ENCODE data around the gene E2F2.
A peak's percentile ranks its signal among the peaks of the same experiment; 100 is the strongest.

Gene E2F2

DNA sequence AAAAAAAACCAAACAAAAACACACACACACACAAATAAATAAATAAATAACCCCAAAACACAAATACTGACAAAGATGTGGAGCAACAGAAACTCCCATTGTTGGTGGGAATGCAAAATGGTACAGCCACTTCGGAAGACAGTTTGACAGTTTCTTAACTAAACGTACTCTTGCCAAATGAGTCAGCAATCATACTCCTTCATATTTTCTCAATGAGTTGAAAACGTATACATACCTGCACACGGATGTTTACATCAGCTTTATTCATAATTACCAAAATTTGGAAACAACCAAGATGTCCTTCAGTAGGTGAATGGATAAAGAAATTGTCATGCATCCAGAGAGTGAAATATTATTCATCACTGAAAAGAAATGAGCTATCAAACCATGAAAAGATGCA lies 70.5 kb downstream of the E2F2 start:
- DNase-seq (ENCODE audit: low spot score) = no peak

DNA sequence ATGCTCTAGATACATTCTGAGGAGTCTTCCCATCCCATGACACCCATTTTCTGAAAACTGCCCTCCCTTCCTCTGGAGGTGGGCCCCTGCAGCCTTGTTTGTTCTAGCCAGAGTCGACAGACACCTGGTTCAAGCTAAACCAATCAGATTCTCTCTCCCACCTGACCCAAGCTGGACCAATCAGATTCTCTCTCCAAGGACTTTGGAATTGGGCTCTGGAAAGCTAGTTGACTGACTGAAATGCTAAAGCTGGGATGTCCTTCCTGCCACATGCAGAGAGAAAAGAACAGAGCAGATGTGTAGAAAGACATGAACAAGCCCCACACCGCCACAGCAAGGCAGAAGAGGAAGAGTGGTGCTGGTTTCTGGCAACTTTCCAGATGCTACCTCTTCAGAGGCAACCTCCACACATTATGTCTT lies 71.7 kb downstream of the E2F2 start:
- peak; percentile 47 for DNase-seq (ENCODE audit: low spot score)
